GM18873 (cell line): ENCODE results near the gene FILIP1.

Source experiments
- ATAC-seq: cut with Tn5 transposase; IDR thresholded peaks from one replicate; pipeline ENCODE4 v1.9.1; 2021; ENCODE audit warnings: mild to moderate bottlenecking, moderate library complexity, moderate number of reproducible peaks; ENCODE audit not compliant: unreplicated experiment, low FRiP score

Gene FILIP1

GRCh38 chr6:75386050-75386770 lies 107.4 kb downstream of the FILIP1 start:
- no peak for ATAC-seq

- ATAC-seq = no peak
These were observed 109.5 kb downstream of the FILIP1 start for GRCh38 chr6:75384116-75384515.

DNA sequence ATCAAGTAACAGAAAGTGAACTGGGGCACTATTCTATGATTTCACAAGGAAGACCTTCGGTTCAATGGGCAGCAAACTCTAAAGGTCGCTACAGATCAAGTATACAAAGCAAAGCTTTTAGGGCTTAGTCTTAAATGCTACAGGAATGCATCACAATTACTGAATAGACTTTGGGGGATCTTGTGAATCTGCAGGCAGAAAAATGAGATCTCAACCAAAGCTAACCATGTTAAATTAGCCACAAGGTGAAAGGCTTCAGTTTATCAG lies 111.0 kb downstream of the FILIP1 start:
- no peak for ATAC-seq

DNA sequence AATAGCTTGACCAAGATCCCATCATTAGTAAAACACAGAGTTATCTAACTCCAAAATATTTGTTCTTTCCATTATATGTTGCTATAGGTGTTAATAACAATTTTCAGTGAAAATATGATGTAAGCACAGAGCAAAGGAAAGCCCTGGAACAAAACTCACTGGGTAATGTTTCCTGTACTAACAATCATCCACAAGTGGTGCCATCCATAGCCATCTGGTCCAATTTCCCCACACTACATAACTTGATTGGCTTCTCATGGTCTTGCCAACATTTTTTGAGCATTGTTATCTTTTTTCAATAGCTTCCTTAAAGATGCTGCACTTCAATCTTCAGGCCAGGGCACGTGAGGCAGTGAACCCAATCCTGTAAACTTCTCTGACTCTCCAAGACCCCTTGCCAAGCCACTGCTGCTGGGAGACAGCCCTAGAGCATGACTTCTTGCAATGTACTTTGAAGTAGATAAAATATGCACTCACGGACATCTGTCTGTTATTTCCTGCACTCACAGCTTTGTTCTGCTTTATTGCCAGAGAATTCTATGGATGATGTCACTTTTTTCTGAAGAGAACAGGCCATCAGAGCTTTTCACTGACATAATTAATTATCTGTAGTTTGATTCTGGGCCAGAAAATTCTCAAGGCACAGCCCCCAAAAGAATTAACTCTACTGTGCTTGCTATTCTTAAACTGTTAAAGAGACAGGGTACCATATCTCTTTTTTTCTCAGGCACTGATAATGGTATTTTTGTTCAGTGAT lies 111.5 kb downstream of the FILIP1 start:
- ATAC-seq = no peak

DNA sequence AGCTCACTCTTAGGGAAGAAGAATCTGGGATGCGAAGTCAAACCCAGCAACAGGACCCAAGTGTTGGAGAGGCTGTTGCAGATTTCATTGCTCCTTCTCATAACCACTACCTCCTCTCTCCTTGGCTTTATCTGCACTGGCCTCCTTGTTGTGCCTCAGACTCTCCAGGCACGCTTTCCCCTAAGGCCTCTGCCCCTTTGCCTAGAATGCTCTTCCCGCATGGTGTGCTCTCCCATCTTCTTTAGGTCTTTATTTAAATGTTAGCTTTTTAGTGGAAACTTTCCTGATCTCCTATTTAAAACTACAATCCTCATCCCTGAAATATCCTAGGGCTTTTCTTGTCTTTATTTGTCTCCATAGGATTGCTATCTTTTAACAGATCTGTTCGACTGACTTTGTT lies 114.1 kb downstream of the FILIP1 start:
- no peak for ATAC-seq

DNA sequence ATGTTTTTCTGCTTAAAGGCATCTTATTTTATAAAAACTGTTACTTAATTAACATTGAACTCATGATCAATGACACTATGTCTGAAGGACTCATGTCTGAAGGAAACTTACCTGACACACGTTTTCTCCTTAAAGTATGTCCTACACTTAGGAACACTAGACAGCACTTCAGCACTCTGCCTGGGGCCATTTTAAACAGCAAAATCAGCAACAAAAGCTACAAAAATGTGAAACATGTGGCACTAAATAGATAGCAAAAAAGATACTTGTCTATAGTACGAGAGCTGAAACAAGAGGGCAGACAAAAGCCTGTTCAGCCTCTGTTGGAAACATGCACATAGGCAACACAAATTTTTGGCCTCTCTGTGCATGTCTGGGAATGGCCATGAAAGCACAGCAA lies 115.5 kb downstream of the FILIP1 start:
- ATAC-seq = no peak

DNA sequence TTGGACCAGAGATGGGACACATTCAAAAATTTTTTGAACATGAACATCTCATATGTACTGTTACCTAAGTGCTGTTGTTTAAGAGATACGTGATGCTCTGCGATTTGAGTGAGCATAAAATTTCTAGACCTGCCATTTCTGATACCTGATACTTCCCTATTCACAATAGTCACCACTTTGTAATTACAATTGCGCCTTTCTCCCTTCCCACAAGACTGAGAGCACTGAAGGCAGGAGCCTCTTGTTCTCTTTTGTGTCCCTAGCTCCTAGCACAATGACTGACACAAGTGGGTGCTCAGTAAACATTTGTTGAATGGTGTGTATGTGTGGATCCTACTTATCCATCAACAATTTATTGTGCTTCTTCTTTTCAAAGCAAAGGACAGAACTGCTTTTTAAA lies 116.2 kb downstream of the FILIP1 start:
- ATAC-seq = no peak

DNA sequence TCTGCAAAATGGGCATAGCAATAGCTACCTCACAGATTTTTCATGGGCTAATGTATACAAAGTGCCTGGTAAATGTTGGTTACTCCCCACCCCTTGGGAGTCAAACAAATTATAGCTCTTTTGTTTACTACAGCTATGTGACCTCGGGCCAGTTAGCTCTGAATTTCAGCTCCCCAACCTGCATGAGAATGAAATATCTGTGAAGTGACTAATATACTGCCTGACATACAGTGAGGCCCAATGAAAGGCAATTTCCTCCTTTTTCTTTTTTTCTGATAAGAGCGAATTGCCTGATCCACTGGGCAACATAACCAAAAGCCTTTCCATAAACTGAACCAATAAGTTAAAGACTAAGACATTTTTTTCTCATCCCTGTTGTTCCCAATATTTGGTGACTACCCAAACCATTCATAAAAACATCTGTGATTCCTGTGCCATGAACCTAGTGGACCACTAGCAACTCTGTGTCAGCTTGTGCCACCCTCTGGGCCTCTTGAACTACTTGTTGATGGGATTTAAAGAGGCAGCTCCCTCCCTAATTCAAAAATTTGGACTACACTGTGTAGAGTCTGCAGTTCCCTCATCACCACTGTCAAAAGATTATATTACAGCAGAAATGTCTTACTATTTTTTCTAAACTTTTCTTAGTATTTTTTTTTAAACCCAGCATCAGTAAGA lies 117.1 kb downstream of the FILIP1 start:
- no peak for ATAC-seq

DNA sequence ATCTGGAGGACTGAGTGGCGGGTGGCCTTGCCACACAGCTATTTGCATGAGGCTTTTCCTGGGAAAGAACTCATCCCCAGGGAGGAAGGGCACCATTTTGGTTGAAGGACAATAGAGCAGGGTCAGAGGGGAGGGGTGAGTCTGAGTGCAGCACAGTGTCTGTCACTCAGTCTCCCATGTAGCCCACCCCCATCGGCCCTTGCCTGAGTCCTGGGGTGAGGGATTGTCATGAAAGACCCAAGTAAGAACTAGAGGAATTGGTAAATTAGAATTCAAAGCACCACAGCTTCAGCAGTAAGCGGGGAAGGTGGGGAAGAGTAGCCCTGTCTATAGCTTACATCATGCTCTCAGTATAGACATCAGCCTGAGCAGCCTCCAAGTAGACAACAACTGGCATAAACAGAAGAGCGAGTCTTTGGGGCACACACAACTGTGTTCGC lies 118.6 kb downstream of the FILIP1 start:
- no peak for ATAC-seq

- no peak for ATAC-seq
These were observed 120.7 kb downstream of the FILIP1 start for GRCh38 chr6:75372884-75373283.

GRCh38 chr6:75370011-75370410 lies 123.6 kb downstream of the FILIP1 start:
- ATAC-seq = no peak

- ATAC-seq = no peak
These were observed 124.7 kb downstream of the FILIP1 start for GRCh38 chr6:75368864-75369402.

DNA sequence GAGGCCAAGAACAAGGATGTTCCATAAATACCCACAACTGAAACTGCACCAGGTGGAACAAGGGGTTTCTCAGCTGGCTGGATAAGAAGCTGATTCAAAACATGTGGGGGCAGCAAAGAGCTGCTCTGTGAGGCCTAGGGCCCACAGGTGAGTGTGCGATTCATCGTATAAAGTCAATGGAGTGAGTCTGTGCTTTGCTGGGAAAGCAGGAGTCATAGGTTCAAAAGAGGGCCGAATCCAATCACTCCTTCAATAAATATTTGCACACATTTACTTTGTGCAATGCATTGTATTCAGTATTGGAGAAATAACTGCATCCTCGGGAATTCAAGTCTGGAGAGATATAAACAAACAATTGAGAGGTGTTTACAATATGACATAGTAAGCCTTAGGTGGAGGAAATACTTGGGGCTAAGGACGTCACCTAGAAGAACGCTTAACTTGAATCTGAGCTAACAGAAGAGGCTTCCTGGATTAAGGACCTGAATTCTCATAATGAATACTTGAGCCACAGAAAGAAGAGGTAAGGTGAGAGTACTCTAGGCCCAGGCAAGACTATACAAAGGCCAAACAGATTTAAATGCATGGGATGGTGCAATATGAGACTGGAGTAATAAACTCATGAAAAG lies 125.3 kb downstream of the FILIP1 start:
- no peak for ATAC-seq

DNA sequence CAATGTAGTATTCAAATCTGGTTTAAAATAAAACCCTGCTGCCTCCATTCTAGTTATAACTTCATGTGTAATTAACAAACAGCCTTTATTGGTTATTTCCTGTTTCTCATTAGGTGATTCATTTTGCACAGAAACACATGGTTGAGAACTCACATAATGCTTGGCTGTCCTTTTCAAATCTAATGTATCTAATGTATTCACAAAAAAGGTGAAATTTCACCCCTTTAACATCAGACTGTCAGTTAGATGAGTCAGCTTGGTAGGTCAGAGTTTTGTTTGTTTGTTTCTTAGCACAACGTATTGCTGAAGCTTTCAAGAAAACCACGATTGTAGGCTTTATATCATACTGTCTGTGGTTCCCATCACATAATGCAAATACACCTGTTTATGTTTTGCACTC lies 130.3 kb downstream of the FILIP1 start:
- no peak for ATAC-seq

- no peak for ATAC-seq
These were observed 140.0 kb downstream of the FILIP1 start for GRCh38 chr6:75353644-75354043.

DNA sequence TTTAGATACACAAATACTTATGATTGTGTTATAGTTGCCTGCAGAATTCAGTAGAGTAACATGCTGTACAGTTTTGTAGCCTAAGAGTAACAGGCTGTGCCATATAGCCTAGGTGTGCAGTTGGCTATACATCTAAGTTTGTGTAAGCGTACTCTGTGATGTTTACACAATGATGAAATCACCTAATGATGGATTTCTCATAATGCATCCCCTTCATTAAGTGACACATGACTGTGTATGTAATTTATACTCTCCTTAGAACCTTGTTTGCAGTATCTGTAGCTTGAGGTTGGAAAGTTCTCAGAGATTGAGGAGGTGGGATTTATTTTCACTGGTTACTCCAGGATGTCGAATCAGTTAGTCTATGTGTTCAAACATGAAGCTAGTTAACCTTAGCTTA lies 142.0 kb downstream of the FILIP1 start:
- ATAC-seq = no peak

- no peak for ATAC-seq
These were observed 142.8 kb downstream of the FILIP1 start for GRCh38 chr6:75350808-75351207.

- no peak for ATAC-seq
These were observed 143.4 kb downstream of the FILIP1 start for GRCh38 chr6:75350156-75350555.

GRCh38 chr6:75349262-75349984 lies 144.2 kb downstream of the FILIP1 start:
- ATAC-seq = no peak

GRCh38 chr6:75348882-75349261 lies 144.7 kb downstream of the FILIP1 start:
- ATAC-seq = no peak
